Ovary (tissue), 3 donors: ENCODE data around the gene MYO1A.

Source experiments
- POLR2A ChIP-seq: fragments of 450-650 bp; IDR thresholded peaks from one replicate; pipeline ENCODE4 v1.6.1; 2017; ENCODE audit warnings: antibody characterized with exemption, mild to moderate bottlenecking, moderate library complexity
- TF ChIP-seq, protein P1 (sequence below), 3 donors: fragments of 450-650 bp in 2 of 3; fragments of 200-600 bp in 1 of 3; IDR thresholded peaks; one replicate each; pipeline versions ENCODE4 v1.5.1 to v1.8.0; 2016 to 2022; ENCODE audit warnings: antibody characterized with exemption in 3 of 3, mild to moderate bottlenecking in 1 of 3
- donor health status: DM: no; HTN: no; CAD: no.

DNA sequence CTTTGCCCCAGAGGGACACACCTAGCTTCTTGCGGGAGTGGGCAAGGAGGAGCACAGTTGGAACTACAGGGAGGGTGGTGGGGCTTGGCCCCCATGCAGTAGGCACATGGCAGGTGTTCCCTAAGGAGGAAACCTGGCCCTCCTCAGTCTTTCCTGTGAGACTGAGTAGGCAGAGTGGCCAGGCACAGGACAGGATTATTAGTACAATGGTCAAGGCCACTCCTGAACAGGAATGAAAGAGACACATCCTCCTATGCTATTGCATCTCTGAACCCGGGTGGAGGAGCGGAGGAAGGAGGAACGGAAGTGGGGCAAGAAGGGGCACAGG lies 846 bp downstream of the MYO1A start:
- TF ChIP-seq, protein P1, sequence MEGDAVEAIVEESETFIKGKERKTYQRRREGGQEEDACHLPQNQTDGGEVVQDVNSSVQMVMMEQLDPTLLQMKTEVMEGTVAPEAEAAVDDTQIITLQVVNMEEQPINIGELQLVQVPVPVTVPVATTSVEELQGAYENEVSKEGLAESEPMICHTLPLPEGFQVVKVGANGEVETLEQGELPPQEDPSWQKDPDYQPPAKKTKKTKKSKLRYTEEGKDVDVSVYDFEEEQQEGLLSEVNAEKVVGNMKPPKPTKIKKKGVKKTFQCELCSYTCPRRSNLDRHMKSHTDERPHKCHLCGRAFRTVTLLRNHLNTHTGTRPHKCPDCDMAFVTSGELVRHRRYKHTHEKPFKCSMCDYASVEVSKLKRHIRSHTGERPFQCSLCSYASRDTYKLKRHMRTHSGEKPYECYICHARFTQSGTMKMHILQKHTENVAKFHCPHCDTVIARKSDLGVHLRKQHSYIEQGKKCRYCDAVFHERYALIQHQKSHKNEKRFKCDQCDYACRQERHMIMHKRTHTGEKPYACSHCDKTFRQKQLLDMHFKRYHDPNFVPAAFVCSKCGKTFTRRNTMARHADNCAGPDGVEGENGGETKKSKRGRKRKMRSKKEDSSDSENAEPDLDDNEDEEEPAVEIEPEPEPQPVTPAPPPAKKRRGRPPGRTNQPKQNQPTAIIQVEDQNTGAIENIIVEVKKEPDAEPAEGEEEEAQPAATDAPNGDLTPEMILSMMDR (IDR thresholded peaks at IDR 0.05), result no peak
- TF ChIP-seq POLR2A, result no peak
